COLO668 (cell line): Measurements from ENCODE around the gene SETX.
A peak's percentile ranks its signal among the peaks of the same experiment; 100 is the strongest.

Experiments used
- DNase-seq: peaks from one replicate; lab custom pipeline; 2025; ENCODE audit not compliant: unreplicated experiment; lab: John Stamatoyannopoulos, UW

The SETX gene

GRCh38 chr9:132288966-132289365 is 65.8 kb downstream of the SETX start:
- no peak for DNase-seq

GRCh38 chr9:132288361-132288760 is 66.4 kb downstream of the SETX start:
- no peak for DNase-seq

GRCh38 chr9:132287256-132287760 is 67.5 kb downstream of the SETX start:
- DNase-seq: no peak

- DNase-seq: no peak
Measured at GRCh38 chr9:132283863-132284262, 70.9 kb downstream of the SETX start.

GRCh38 chr9:132283165-132283564 is 71.6 kb downstream of the SETX start:
- DNase-seq: no peak

GRCh38 chr9:132274861-132275260 is 79.9 kb downstream of the SETX start:
- DNase-seq: no peak

GRCh38 chr9:132269704-132270516 is 84.9 kb downstream of the SETX start:
- peak; percentile 18 for DNase-seq

- DNase-seq: peak; percentile 57
Measured at GRCh38 chr9:132268725-132269352, 85.9 kb downstream of the SETX start.

- DNase-seq: no peak
Measured at GRCh38 chr9:132267660-132268059, 87.1 kb downstream of the SETX start.

GRCh38 chr9:132266017-132266416 is 88.8 kb downstream of the SETX start:
- no peak for DNase-seq

- DNase-seq: no peak
Measured at GRCh38 chr9:132260846-132261245, 93.9 kb downstream of the SETX start.

- no peak for DNase-seq
Measured at GRCh38 chr9:132250324-132251262, 104.2 kb downstream of the SETX start.

- DNase-seq: no peak
Measured at GRCh38 chr9:132249690-132250089, 105.1 kb downstream of the SETX start.

GRCh38 chr9:132249123-132249522 is 105.7 kb downstream of the SETX start:
- peak; percentile 73 for DNase-seq

- no peak for DNase-seq
Measured at GRCh38 chr9:132247942-132248341, 106.8 kb downstream of the SETX start.

GRCh38 chr9:132245465-132245864 is 109.3 kb downstream of the SETX start:
- DNase-seq: no peak

- no peak for DNase-seq
Measured at GRCh38 chr9:132244582-132245455, 110.0 kb downstream of the SETX start.

- DNase-seq: peak; percentile 46
Measured at GRCh38 chr9:132243156-132244074, 111.4 kb downstream of the SETX start.

- DNase-seq: peak; percentile 11
Measured at GRCh38 chr9:132242621-132243155, 112.1 kb downstream of the SETX start.
